Stomach (tissue), 4 donors: Measurements from ENCODE around the gene TMEM181.

Experiments
- EP300 ChIP-seq: sonication (generic); formaldehyde crosslinking; IDR thresholded peaks from one replicate; pipeline ENCODE4 v1.6.1; 2017; ENCODE audit warnings: antibody characterized with exemption
- POLR2A ChIP-seq, 4 donors: fragments of 450-650 bp; IDR thresholded peaks; one replicate each; pipeline ENCODE4 v1.6.1; 2016; ENCODE audit warnings: antibody characterized with exemption in 4 of 4, control low read depth in 2 of 4, mild to moderate bottlenecking in 1 of 4, moderate library complexity in 1 of 4
- POLR2AphosphoS5 ChIP-seq, 3 donors: sonication (generic); formaldehyde crosslinking; IDR thresholded peaks; one replicate each; pipeline ENCODE4 v1.6.1; 2016; ENCODE audit warnings: antibody characterized with exemption in 3 of 3

DNA sequence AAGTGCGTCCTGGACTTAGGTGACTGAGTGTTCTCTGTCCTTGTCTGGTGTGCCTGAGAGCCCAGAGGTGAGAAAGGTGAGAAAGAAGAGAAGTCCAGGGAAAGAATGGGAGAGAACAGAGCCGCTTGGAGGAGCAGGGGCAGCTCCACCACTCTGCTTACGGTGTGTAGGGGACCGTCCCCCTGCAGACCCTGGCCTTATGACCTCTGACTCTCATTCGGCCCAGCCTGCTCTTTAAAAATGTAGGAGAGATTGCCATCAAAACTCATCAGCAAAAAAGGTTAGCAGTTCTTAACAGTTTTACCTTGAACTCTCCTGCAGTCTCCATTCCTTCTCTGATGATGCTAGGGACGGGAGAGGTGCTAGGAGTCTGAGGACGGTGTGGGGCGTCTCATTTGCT lies 2.0 kb downstream of the TMEM181 start:
- TF ChIP-seq POLR2AphosphoS5 (IDR thresholded peaks at IDR 0.05) (no peak), EP300 (no peak), POLR2A (IDR thresholded peaks at IDR 0.05) (no peak)
